ENCODE results near the gene ORMDL2.
A peak's percentile ranks its signal among the peaks of the same experiment; 100 is the strongest.
"Not testable (repeated sequence)": the region's sequence is repeated elsewhere in the genome, so short reads cannot be mapped to it uniquely, and the experiment has no call there.

ORMDL2 gene

GRCh38 chr12:55828357-55828756, 10.5 kb downstream of the ORMDL2 start:
- DNase-seq (ENCODE audit: low read depth in 2 of 2), result no peak

GRCh38 chr12:55829967-55830600, 12.2 kb downstream of the ORMDL2 start:
- no peak for DNase-seq (ENCODE audit: low read depth in 2 of 2)

GRCh38 chr12:55830601-55831446, 13.0 kb downstream of the ORMDL2 start:
- peak; percentile 20 to 34 for DNase-seq (ENCODE audit: low read depth in 2 of 2)

GRCh38 chr12:55831447-55831815, 13.6 kb downstream of the ORMDL2 start:
- no peak for DNase-seq (ENCODE audit: low read depth in 2 of 2)

- DNase-seq (ENCODE audit: low read depth in 2 of 2), result no peak
These were observed 15.2 kb downstream of the ORMDL2 start for GRCh38 chr12:55833056-55833455.

GRCh38 chr12:55834400-55834799, 16.6 kb downstream of the ORMDL2 start:
- DNase-seq (ENCODE audit: low read depth in 2 of 2), result not testable (repeated sequence)

GRCh38 chr12:55838361-55838760, 20.5 kb downstream of the ORMDL2 start:
- no peak for DNase-seq (ENCODE audit: low read depth in 2 of 2)

GRCh38 chr12:55839345-55840140, 21.7 kb downstream of the ORMDL2 start:
- no peak for DNase-seq (ENCODE audit: low read depth in 2 of 2)

GRCh38 chr12:55840581-55841351, 22.9 kb downstream of the ORMDL2 start:
- no peak for DNase-seq (ENCODE audit: low read depth in 2 of 2)

GRCh38 chr12:55842681-55843429, 25.0 kb downstream of the ORMDL2 start, which contains the start of gene MMP19:
TSS of gene MMP19 (minus strand) at chr12:55842936. CDS start at chr12:55842830, 106 bp downstream.
- DNase-seq (ENCODE audit: low read depth in 2 of 2), result no peak

- no peak for DNase-seq (ENCODE audit: low read depth in 2 of 2)
These were observed 25.6 kb downstream of the ORMDL2 start for GRCh38 chr12:55843431-55843830.

GRCh38 chr12:55844961-55845360, 27.1 kb downstream of the ORMDL2 start:
- no peak for DNase-seq (ENCODE audit: low read depth in 2 of 2)

- DNase-seq (ENCODE audit: low read depth in 2 of 2), result no peak
These were observed 27.5 kb downstream of the ORMDL2 start for GRCh38 chr12:55845361-55845760.

GRCh38 chr12:55845785-55846496, 28.1 kb downstream of the ORMDL2 start:
- DNase-seq (ENCODE audit: low read depth in 2 of 2), result no peak

GRCh38 chr12:55847033-55847432, 29.2 kb downstream of the ORMDL2 start:
- DNase-seq (ENCODE audit: low read depth in 2 of 2), result no peak

GRCh38 chr12:55847603-55848291, 29.9 kb downstream of the ORMDL2 start:
- DNase-seq (ENCODE audit: low read depth in 2 of 2), result no peak

- DNase-seq (ENCODE audit: low read depth in 2 of 2), result no peak
These were observed 31.9 kb downstream of the ORMDL2 start for GRCh38 chr12:55849616-55850343.

- DNase-seq (ENCODE audit: low read depth in 2 of 2), result no peak
These were observed 32.6 kb downstream of the ORMDL2 start for GRCh38 chr12:55850401-55850800.

- DNase-seq (ENCODE audit: low read depth in 2 of 2), result no peak
These were observed 33.1 kb downstream of the ORMDL2 start for GRCh38 chr12:55850893-55851292.
